Activated T-helper 1 cell treated with anti-CD3 and anti-CD28 coated beads, Interleukin-12 subunit alpha, Interleukin-12 subunit beta, Interleukin-2, Interleukin-4 antibody, amounts not matched to agents 30 ng/mL and 10 ng/mL and 1 ng/mL, durations not matched to agents 14 hours and 24 hours and 36 hours (primary cell): ENCODE data around the gene TOR1A. TPM values are rescaled to one million over a fixed set of nuclear protein-coding genes. Genes with fewer than 3 reads are reported as not detected.

Experiments used
- DNase-seq: peaks from one replicate; pipeline ENCODE4 v3.0.0; 2021; ENCODE audit warnings: low spot score
- H3K27ac Mint-ChIP-seq: one replicate; pipeline ENCODE4 v1.8.0; 2021; ENCODE audit warnings: mild to moderate bottlenecking, mixed read lengths
- H3K27me3 Mint-ChIP-seq: one replicate; pipeline ENCODE4 v1.8.0; 2022; ENCODE audit warnings: mild to moderate bottlenecking, moderate library complexity, mixed read lengths; ENCODE audit not compliant: insufficient read depth
- H3K36me3 Mint-ChIP-seq: one replicate; pipeline ENCODE4 v1.8.0; 2021; ENCODE audit warnings: low read depth, mixed read lengths
- H3K4me1 Mint-ChIP-seq: one replicate; pipeline ENCODE4 v1.8.0; 2021; ENCODE audit warnings: low read depth, mixed read lengths
- H3K4me3 Mint-ChIP-seq: one replicate; pipeline ENCODE4 v1.8.0; 2021; ENCODE audit warnings: mild to moderate bottlenecking, moderate library complexity, mixed read lengths
- H3K9me3 Mint-ChIP-seq: one replicate; pipeline ENCODE4 v1.8.0; 2021; ENCODE audit warnings: mixed read lengths
- intact Hi-C: fragments of 100-400 bp; cut with micrococcal nuclease; formaldehyde crosslinking; loops from one replicate; pipeline ENCODE4 v1.15.1; 2024
- total RNA-seq: library from RNA; stranded (reverse); gene quantifications from 2 replicates; pipeline ENCODE4 v1.2.3, GENCODE V29; 2022

Gene TOR1A
- total RNA-seq, 1 donor from 2014 or later = 61.3 TPM

GRCh38 chr9:129826759-129827158 is 2.8 kb upstream of the TOR1A start:
- Mint-ChIP-seq H3K4me1 (peaks cover 11% of the 10 kb centered on the region), H3K4me3 (no peak overlapping the region), H3K9me3 (no peaks in the 10 kb centered on the region), H3K36me3 (peaks cover 37% of the 10 kb centered on the region), H3K27ac (no peak overlapping the region), H3K27me3 (no peaks in the 10 kb centered on the region)
- no peak for DNase-seq
- intact Hi-C loops = no loop called here

- Mint-ChIP-seq H3K4me1 (peaks cover 11% of the 10 kb centered on the region), H3K27ac (no peak overlapping the region), H3K36me3 (peaks cover 36% of the 10 kb centered on the region), H3K9me3 (no peaks in the 10 kb centered on the region), H3K27me3 (no peaks in the 10 kb centered on the region), H3K4me3 (no peak overlapping the region)
- no peak for DNase-seq
- intact Hi-C loops = no loop called here
These were observed 2.4 kb upstream of the TOR1A start for GRCh38 chr9:129826344-129826743.

GRCh38 chr9:129823542-129823934 is 398 bp downstream of the TOR1A start:
- Mint-ChIP-seq H3K36me3 (peaks cover 25% of the 10 kb centered on the region), H3K4me1 (peaks cover 17% of the 10 kb centered on the region), H3K9me3 (no peaks in the 10 kb centered on the region), H3K27me3 (no peaks in the 10 kb centered on the region), H3K4me3 (peak overlapping the region; percentile 91), H3K27ac (peak overlapping the region; percentile 76)
- intact Hi-C loops = loop anchor here (5.0 kb wide), 3 partner anchors 44 to 414 kb away; partner anchors contain the start of gene FNBP1
- no peak for DNase-seq

- peak overlapping the region; percentile 91 for H3K4me3 Mint-ChIP-seq
- H3K9me3 Mint-ChIP-seq = no peaks in the 10 kb centered on the region
- peaks cover 27% of the 10 kb centered on the region for H3K36me3 Mint-ChIP-seq
- intact Hi-C loops = loop anchor here (5.0 kb wide), 3 partner anchors 44 to 414 kb away; partner anchors contain the start of gene FNBP1
- peak; percentile 11 for DNase-seq
- H3K4me1 Mint-ChIP-seq = peaks cover 18% of the 10 kb centered on the region
- no peaks in the 10 kb centered on the region for H3K27me3 Mint-ChIP-seq
- H3K27ac Mint-ChIP-seq = peak overlapping the region; percentile 68
These were observed 916 bp downstream of the TOR1A start for GRCh38 chr9:129822898-129823541.

- intact Hi-C loops = no loop called here
- H3K4me3 Mint-ChIP-seq = no peak overlapping the region
- no peaks in the 10 kb centered on the region for H3K27me3 Mint-ChIP-seq
- H3K36me3 Mint-ChIP-seq = peaks cover 42% of the 10 kb centered on the region
- H3K4me1 Mint-ChIP-seq = peaks cover 11% of the 10 kb centered on the region
- DNase-seq = no peak
- H3K9me3 Mint-ChIP-seq = no peaks in the 10 kb centered on the region
- no peak overlapping the region for H3K27ac Mint-ChIP-seq
These were observed 7.2 kb downstream of the TOR1A start for GRCh38 chr9:129816501-129817435.

GRCh38 chr9:129815278-129815677 is 8.7 kb downstream of the TOR1A start:
- Mint-ChIP-seq H3K4me1 (peaks cover 15% of the 10 kb centered on the region), H3K9me3 (no peaks in the 10 kb centered on the region), H3K27ac (peak overlapping the region; percentile 12), H3K27me3 (no peaks in the 10 kb centered on the region), H3K36me3 (peaks cover 50% of the 10 kb centered on the region), H3K4me3 (no peak overlapping the region)
- no peak for DNase-seq
- intact Hi-C loops = no loop called here

GRCh38 chr9:129814432-129815223 is 9.3 kb downstream of the TOR1A start:
- no peaks in the 10 kb centered on the region for H3K9me3 Mint-ChIP-seq
- H3K27me3 Mint-ChIP-seq = no peaks in the 10 kb centered on the region
- peaks cover 56% of the 10 kb centered on the region for H3K36me3 Mint-ChIP-seq
- no peak for DNase-seq
- intact Hi-C loops = no loop called here
- H3K4me1 Mint-ChIP-seq = peaks cover 16% of the 10 kb centered on the region
- no peak overlapping the region for H3K4me3 Mint-ChIP-seq
- H3K27ac Mint-ChIP-seq = peak overlapping the region; percentile 18

GRCh38 chr9:129813661-129814060 is 10.3 kb downstream of the TOR1A start:
- Mint-ChIP-seq H3K4me1 (peaks cover 11% of the 10 kb centered on the region), H3K27ac (no peak overlapping the region), H3K4me3 (no peak overlapping the region), H3K36me3 (peaks cover 58% of the 10 kb centered on the region), H3K9me3 (no peaks in the 10 kb centered on the region), H3K27me3 (no peaks in the 10 kb centered on the region)
- intact Hi-C loops = no loop called here
- no peak for DNase-seq

GRCh38 chr9:129812385-129812784 is 11.6 kb downstream of the TOR1A start:
- intact Hi-C loops = no loop called here
- no peak for DNase-seq
- Mint-ChIP-seq H3K4me1 (peaks cover 9% of the 10 kb centered on the region), H3K9me3 (no peaks in the 10 kb centered on the region), H3K27ac (no peak overlapping the region), H3K27me3 (no peaks in the 10 kb centered on the region), H3K4me3 (no peak overlapping the region), H3K36me3 (peaks cover 58% of the 10 kb centered on the region)

- intact Hi-C loops = no loop called here
- DNase-seq = no peak
- peaks cover 62% of the 10 kb centered on the region for H3K36me3 Mint-ChIP-seq
- H3K4me1 Mint-ChIP-seq = peaks cover 13% of the 10 kb centered on the region
- no peak overlapping the region for H3K27ac Mint-ChIP-seq
- no peaks in the 10 kb centered on the region for H3K9me3 Mint-ChIP-seq
- no peaks in the 10 kb centered on the region for H3K27me3 Mint-ChIP-seq
- H3K4me3 Mint-ChIP-seq = no peak overlapping the region
These were observed 12.0 kb downstream of the TOR1A start for GRCh38 chr9:129811967-129812363.

- H3K9me3 Mint-ChIP-seq = no peaks in the 10 kb centered on the region
- no peak for DNase-seq
- no peak overlapping the region for H3K4me3 Mint-ChIP-seq
- peaks cover 64% of the 10 kb centered on the region for H3K36me3 Mint-ChIP-seq
- H3K27ac Mint-ChIP-seq = no peak overlapping the region
- intact Hi-C loops = no loop called here
- H3K4me1 Mint-ChIP-seq = peaks cover 24% of the 10 kb centered on the region
- no peaks in the 10 kb centered on the region for H3K27me3 Mint-ChIP-seq
These were observed 13.1 kb downstream of the TOR1A start for GRCh38 chr9:129810788-129811187.

GRCh38 chr9:129810116-129810515 is 13.8 kb downstream of the TOR1A start:
- Mint-ChIP-seq H3K27me3 (no peaks in the 10 kb centered on the region), H3K9me3 (no peaks in the 10 kb centered on the region), H3K4me1 (peaks cover 28% of the 10 kb centered on the region), H3K36me3 (peaks cover 62% of the 10 kb centered on the region), H3K27ac (no peak overlapping the region), H3K4me3 (no peak overlapping the region)
- intact Hi-C loops = no loop called here
- DNase-seq = no peak
